SU-DHL-6 (cell line): ENCODE results near the gene ROBO2.

ENCODE experiments used
- H2AFZ ChIP-seq: fragments of 200-600 bp; sonication (generic); 2 replicates; pipeline ENCODE4 v1.6.1; 2014; ENCODE audit warnings: low read depth, mild to moderate bottlenecking, moderate library complexity, mixed read lengths, antibody characterized with exemption, low read length; ENCODE audit not compliant: severe bottlenecking
- H3F3A ChIP-seq: fragments of 200-600 bp; shearing (Covaris generic); 2 replicates; pipeline ENCODE4 v1.6.0; 2016; ENCODE audit warnings: antibody characterized with exemption, mild to moderate bottlenecking; ENCODE audit not compliant: insufficient read depth
- H3K27ac ChIP-seq: fragments of 200-600 bp; sonication (generic); 2 replicates; pipeline ENCODE4 v1.5.1; 2016; ENCODE audit warnings: low read depth, mild to moderate bottlenecking, low read length, moderate library complexity, mixed read lengths
- H3K27me3 ChIP-seq: fragments of 200-600 bp; sonication (generic), shearing (Covaris generic); 2 replicates; pipeline ENCODE4 v1.6.0; 2014; ENCODE audit warnings: mild to moderate bottlenecking, low read length
- H3K36me3 ChIP-seq: fragments of 200-600 bp; sonication (generic); 2 replicates; pipeline ENCODE4 v1.6.1; 2014; ENCODE audit warnings: mild to moderate bottlenecking, low read length, mixed read lengths
- H3K4me2 ChIP-seq: fragments of 300-600, 200-600 bp; shearing (Covaris generic), sonication (generic); 2 replicates; pipeline ENCODE4 v1.6.0; 2014; ENCODE audit warnings: low read length, low read depth, mild to moderate bottlenecking; ENCODE audit not compliant: poor library complexity, severe bottlenecking
- H3K4me3 ChIP-seq: fragments of 200-600 bp; sonication (generic); 2 replicates; pipeline ENCODE4 v1.5.1; 2014; ENCODE audit warnings: antibody characterized with exemption, low read length, mild to moderate bottlenecking, mixed read lengths; ENCODE audit not compliant: insufficient read depth, poor library complexity, severe bottlenecking
- H3K79me2 ChIP-seq: fragments of 200-600 bp; sonication (generic); 2 replicates; pipeline ENCODE4 v1.6.1; 2014; ENCODE audit warnings: mild to moderate bottlenecking, low read length, moderate library complexity; ENCODE audit not compliant: insufficient read depth
- H3K9ac ChIP-seq: fragments of 200-600 bp; sonication (generic); 2 replicates; pipeline ENCODE4 v1.7.0; 2014; ENCODE audit warnings: mild to moderate bottlenecking, low read length
- H3K9me2 ChIP-seq: fragments of 200-600 bp; sonication (generic); replicated peaks from 2 replicates; pipeline ENCODE4 v1.6.1; 2014; ENCODE audit warnings: low read length; ENCODE audit not compliant: insufficient read depth
- H3K9me3 ChIP-seq: fragments of 200-600 bp; sonication (generic); 2 replicates; pipeline ENCODE4 v1.6.1; 2014; ENCODE audit warnings: low read length, mixed read lengths; ENCODE audit not compliant: insufficient read depth
- H4K20me1 ChIP-seq: fragments of 200-600 bp; sonication (generic); 2 replicates; pipeline ENCODE4 v1.6.1; 2014; ENCODE audit warnings: low read depth, mild to moderate bottlenecking, antibody characterized with exemption, low read length, moderate library complexity, mixed read lengths
- CTCF ChIP-seq: fragments of 200-600 bp; sonication (generic); IDR thresholded peaks from one replicate; pipeline ENCODE4 v1.5.1; 2017; ENCODE audit warnings: antibody characterized with exemption, mild to moderate bottlenecking, low read length, moderate library complexity; ENCODE audit not compliant: insufficient read depth, poor library complexity, severe bottlenecking
- EZH2phosphoT487 ChIP-seq: fragments of 200-600 bp; sonication (generic), shearing (Covaris generic); conservative IDR thresholded peaks from 2 replicates; pipeline ENCODE4 v1.6.1; 2018; ENCODE audit warnings: mild to moderate bottlenecking, antibody characterized with exemption, low read length, moderate library complexity, mixed read lengths

ROBO2 gene

GRCh38 chr3:77475507-77475906 lies 435.6 kb downstream of the ROBO2 start:
- H3K79me2 ChIP-seq: no peaks in the 10 kb centered on the region
- H3K9me3 ChIP-seq: no peaks in the 10 kb centered on the region
- H3K4me3 ChIP-seq: no peak overlapping the region
- TF ChIP-seq EZH2phosphoT487 (no peak), CTCF (no peak)
- no peaks in the 10 kb centered on the region for H3F3A ChIP-seq
- H3K36me3 ChIP-seq: no peaks in the 10 kb centered on the region
- no peak overlapping the region for H3K27ac ChIP-seq
- no peak overlapping the region for H3K4me2 ChIP-seq
- no peak overlapping the region for H2AFZ ChIP-seq
- H3K9me2 ChIP-seq: no peaks in the 10 kb centered on the region
- H3K27me3 ChIP-seq: no peaks in the 10 kb centered on the region
- no peak overlapping the region for H3K9ac ChIP-seq
- no peaks in the 10 kb centered on the region for H4K20me1 ChIP-seq

GRCh38 chr3:77479021-77479420 lies 439.1 kb downstream of the ROBO2 start:
- Histone ChIP-seq H3K9me3 (no peaks in the 10 kb centered on the region), H3K9me2 (no peaks in the 10 kb centered on the region), H3K27me3 (no peaks in the 10 kb centered on the region)

GRCh38 chr3:77489216-77489615 lies 449.3 kb downstream of the ROBO2 start:
- Histone ChIP-seq H3K27ac (no peak overlapping the region), H3K4me3 (no peak overlapping the region), H3K4me2 (no peak overlapping the region), H3F3A (no peaks in the 10 kb centered on the region), H3K9me2 (no peaks in the 10 kb centered on the region), H2AFZ (no peak overlapping the region), H3K27me3 (no peaks in the 10 kb centered on the region), H3K79me2 (no peaks in the 10 kb centered on the region), H4K20me1 (no peaks in the 10 kb centered on the region), H3K9ac (no peak overlapping the region), H3K36me3 (no peaks in the 10 kb centered on the region), H3K9me3 (no peaks in the 10 kb centered on the region)
- TF ChIP-seq CTCF: no peak
- no peak for TF ChIP-seq EZH2phosphoT487

More at GRCh38 chr3:77479021-77479420, 439.1 kb downstream of the ROBO2 start:
- no peak overlapping the region for H3K9ac ChIP-seq
- no peak overlapping the region for H3K4me2 ChIP-seq
- H3K36me3 ChIP-seq: no peaks in the 10 kb centered on the region
- no peaks in the 10 kb centered on the region for H4K20me1 ChIP-seq
- H2AFZ ChIP-seq: no peak overlapping the region
- no peaks in the 10 kb centered on the region for H3K79me2 ChIP-seq
- no peak overlapping the region for H3K27ac ChIP-seq
- no peak for TF ChIP-seq CTCF
- no peak for TF ChIP-seq EZH2phosphoT487
- no peak overlapping the region for H3K4me3 ChIP-seq
- H3F3A ChIP-seq: no peaks in the 10 kb centered on the region
